HEK293 (cell line): ENCODE results near the gene KRTCAP2.

Source experiments
- CTCF ChIA-PET: fragments of 350-600 bp; formaldehyde crosslinking; extraction: SDS; loops from one replicate; lab custom pipeline; 2021; ENCODE audit warnings: antibody characterized with exemption; lab: Yijun Ruan, JAX
- POLR2A ChIA-PET: fragments of 300-600 bp; formaldehyde crosslinking; extraction: SDS; loops from one replicate; lab custom pipeline; 2020; ENCODE audit warnings: antibody characterized with exemption, inconsistent platforms; lab: Yijun Ruan, JAX
- H3K27ac ChIP-seq: fragments of 200-500 bp; sonication (Bioruptor generic); 2 replicates; pipeline ENCODE4 v1.5.1; 2014; ENCODE audit warnings: low read depth, low read length, control low read depth, inconsistent platforms; ENCODE audit errors: extremely low read depth
- H3K36me3 ChIP-seq, 2 experiments: fragments of 200-500 bp in 1 of 2; sonication (Bioruptor generic) in 1 of 2; 1 replicate in 1 of 2; 2 replicates in 1 of 2; pipeline ENCODE4 v1.5.1; 2014 to 2017; ENCODE audit warnings: inconsistent platforms in 2 of 2, low read length in 2 of 2; ENCODE audit not compliant: control insufficient read depth in 2 of 2, insufficient read depth in 1 of 2
- H3K4me1 ChIP-seq: fragments of 200-500 bp; sonication (Bioruptor generic); 2 replicates; pipeline ENCODE4 v1.5.1; 2014; ENCODE audit warnings: mild to moderate bottlenecking, low read length, inconsistent platforms; ENCODE audit not compliant: control insufficient read depth, insufficient read depth
- H3K4me3 ChIP-seq: 2 replicates; pipeline ENCODE4 v1.5.1; 2011; ENCODE audit warnings: low read depth, mild to moderate bottlenecking, control low read depth, low read length, moderate library complexity
- H3K9me3 ChIP-seq: fragments of 200-500 bp; sonication (Bioruptor generic); 2 replicates; pipeline ENCODE4 v1.5.1; 2014; ENCODE audit warnings: low read depth, low read length, inconsistent platforms; ENCODE audit not compliant: control insufficient read depth, insufficient read depth
- GLIS2 ChIP-seq: fragments of 450-650 bp; formaldehyde crosslinking; IDR thresholded peaks from 2 replicates; pipeline ENCODE4 v1.5.1; 2016; ENCODE audit warnings: missing biosample characterization, missing genetic modification characterization
- IKZF3 ChIP-seq: fragments of 450-650 bp; IDR thresholded peaks from 2 replicates; pipeline ENCODE4 v1.5.0; 2018; ENCODE audit warnings: missing biosample characterization, mild to moderate bottlenecking, missing genetic modification characterization, moderate library complexity
- KLF8 ChIP-seq: fragments of 450-650 bp; formaldehyde crosslinking; IDR thresholded peaks from 2 replicates; pipeline ENCODE4 v1.5.1; 2016; ENCODE audit warnings: missing biosample characterization, missing genetic modification characterization
- MYNN ChIP-seq: fragments of 450-650 bp; formaldehyde crosslinking; IDR thresholded peaks from 2 replicates; pipeline ENCODE4 v1.5.1; 2016; ENCODE audit warnings: missing biosample characterization, missing genetic modification characterization, borderline replicate concordance
- SCRT1 ChIP-seq: fragments of 450-650 bp; formaldehyde crosslinking; IDR thresholded peaks from 2 replicates; pipeline ENCODE4 v1.5.1; 2016; ENCODE audit warnings: missing biosample characterization, missing genetic modification characterization, borderline replicate concordance
- SCRT2 ChIP-seq: fragments of 450-650 bp; formaldehyde crosslinking; IDR thresholded peaks from 2 replicates; pipeline ENCODE4 v1.5.1; 2016; ENCODE audit warnings: missing biosample characterization, missing genetic modification characterization
- SP7 ChIP-seq: fragments of 450-650 bp; formaldehyde crosslinking; IDR thresholded peaks from 2 replicates; pipeline ENCODE4 v1.5.1; 2016; ENCODE audit warnings: missing biosample characterization, missing genetic modification characterization
- YY1 ChIP-seq: fragments of 450-650 bp; formaldehyde crosslinking; IDR thresholded peaks from 2 replicates; pipeline ENCODE4 v1.5.1; 2018; ENCODE audit warnings: missing biosample characterization, missing genetic modification characterization
- ZBTB1 ChIP-seq: fragments of 450-650 bp; formaldehyde crosslinking; IDR thresholded peaks from 2 replicates; pipeline ENCODE4 v1.5.1; 2016; ENCODE audit warnings: missing biosample characterization, missing genetic modification characterization
- ZFP69B ChIP-seq: fragments of 450-650 bp; formaldehyde crosslinking; IDR thresholded peaks from 2 replicates; pipeline ENCODE4 v1.5.1; 2016; ENCODE audit warnings: missing biosample characterization, missing genetic modification characterization
- ZNF121 ChIP-seq: fragments of 450-650 bp; formaldehyde crosslinking; IDR thresholded peaks from 2 replicates; pipeline ENCODE4 v1.5.1; 2016; ENCODE audit warnings: missing biosample characterization, missing genetic modification characterization
- ZNF169 ChIP-seq: fragments of 450-650 bp; formaldehyde crosslinking; IDR thresholded peaks from 2 replicates; pipeline ENCODE4 v1.5.1; 2016; ENCODE audit warnings: missing biosample characterization, missing genetic modification characterization
- ZNF324 ChIP-seq: fragments of 450-650 bp; formaldehyde crosslinking; IDR thresholded peaks from 2 replicates; pipeline ENCODE4 v1.5.1; 2016; ENCODE audit warnings: missing biosample characterization, missing genetic modification characterization
- ZNF473 ChIP-seq: fragments of 450-650 bp; formaldehyde crosslinking; IDR thresholded peaks from 2 replicates; pipeline ENCODE4 v1.5.1; 2017; ENCODE audit warnings: missing biosample characterization, missing genetic modification characterization
- ZNF514 ChIP-seq: fragments of 450-650 bp; formaldehyde crosslinking; IDR thresholded peaks from 2 replicates; pipeline ENCODE4 v1.5.1; 2016; ENCODE audit warnings: missing biosample characterization, missing genetic modification characterization
- ZNF624 ChIP-seq: fragments of 450-650 bp; formaldehyde crosslinking; IDR thresholded peaks from 2 replicates; pipeline ENCODE4 v1.5.1; 2017; ENCODE audit warnings: missing biosample characterization, missing genetic modification characterization
- ZNF707 ChIP-seq: fragments of 450-650 bp; formaldehyde crosslinking; IDR thresholded peaks from 2 replicates; pipeline ENCODE4 v1.5.1; 2016; ENCODE audit warnings: missing biosample characterization, missing genetic modification characterization
- ZNF76 ChIP-seq: fragments of 450-650 bp; formaldehyde crosslinking; IDR thresholded peaks from 2 replicates; pipeline ENCODE4; 2016; ENCODE audit warnings: low read depth, missing biosample characterization, missing genetic modification characterization, borderline replicate concordance
- ZXDB ChIP-seq: fragments of 450-650 bp; formaldehyde crosslinking; IDR thresholded peaks from 2 replicates; pipeline ENCODE4 v1.5.1; 2016; ENCODE audit warnings: missing biosample characterization, missing genetic modification characterization
- TF ChIP-seq, protein P1 (sequence below): fragments of 450-650 bp; formaldehyde crosslinking; conservative IDR thresholded peaks from 2 replicates; pipeline ENCODE4 v1.5.1; 2016; ENCODE audit warnings: low read depth, missing biosample characterization, missing genetic modification characterization
- TF ChIP-seq, protein P2 (sequence below): fragments of 450-650 bp; formaldehyde crosslinking; IDR thresholded peaks from 2 replicates; pipeline ENCODE4 v1.5.1; 2016; ENCODE audit warnings: missing biosample characterization, missing genetic modification characterization

Gene KRTCAP2

DNA sequence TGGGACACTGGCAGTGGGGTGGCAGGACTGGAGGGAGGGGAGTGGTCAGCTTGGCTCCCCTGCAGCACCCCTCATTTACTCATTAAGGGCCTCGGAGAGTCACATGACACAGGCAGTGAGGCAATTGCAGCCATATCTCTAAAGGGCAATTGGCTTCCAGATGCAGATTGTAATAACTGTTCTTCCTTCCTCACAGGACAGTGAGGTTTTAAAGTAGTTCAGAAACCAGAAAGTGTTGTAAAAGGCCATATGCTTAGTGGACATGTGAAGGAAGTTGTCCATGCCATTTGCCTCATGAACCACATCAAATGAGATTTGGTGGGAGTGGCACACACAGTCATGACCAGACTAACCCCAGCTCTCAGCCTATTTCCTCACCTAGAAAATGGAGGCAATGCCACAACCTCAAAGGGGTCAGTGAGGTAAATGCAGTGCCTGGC, 46.5 kb upstream of the KRTCAP2 start:
- Histone ChIP-seq H3K36me3 (peaks cover 0 to 19% of the 10 kb centered on the region in 2 experiments; a peak in 1 of 3 replicates), H3K4me1 (no peaks in the 10 kb centered on the region), H3K9me3 (no peaks in the 10 kb centered on the region), H3K27ac (no peak overlapping the region), H3K4me3 (no peak overlapping the region)
- TF ChIP-seq SCRT2 (0 out of 2 replicates have a peak, but pooled peaks have one; percentile 49), ZBTB1 (no peak), ZNF707 (tag by site-specific recombination) (no peak), GLIS2 (tag by site-specific recombination) (peak; percentile 52; the same call in 1 of the 2 replicates), YY1 (tag by site-specific recombination) (peak; percentile 80), ZNF514 (no peak)
- TF ChIP-seq, protein P1, sequence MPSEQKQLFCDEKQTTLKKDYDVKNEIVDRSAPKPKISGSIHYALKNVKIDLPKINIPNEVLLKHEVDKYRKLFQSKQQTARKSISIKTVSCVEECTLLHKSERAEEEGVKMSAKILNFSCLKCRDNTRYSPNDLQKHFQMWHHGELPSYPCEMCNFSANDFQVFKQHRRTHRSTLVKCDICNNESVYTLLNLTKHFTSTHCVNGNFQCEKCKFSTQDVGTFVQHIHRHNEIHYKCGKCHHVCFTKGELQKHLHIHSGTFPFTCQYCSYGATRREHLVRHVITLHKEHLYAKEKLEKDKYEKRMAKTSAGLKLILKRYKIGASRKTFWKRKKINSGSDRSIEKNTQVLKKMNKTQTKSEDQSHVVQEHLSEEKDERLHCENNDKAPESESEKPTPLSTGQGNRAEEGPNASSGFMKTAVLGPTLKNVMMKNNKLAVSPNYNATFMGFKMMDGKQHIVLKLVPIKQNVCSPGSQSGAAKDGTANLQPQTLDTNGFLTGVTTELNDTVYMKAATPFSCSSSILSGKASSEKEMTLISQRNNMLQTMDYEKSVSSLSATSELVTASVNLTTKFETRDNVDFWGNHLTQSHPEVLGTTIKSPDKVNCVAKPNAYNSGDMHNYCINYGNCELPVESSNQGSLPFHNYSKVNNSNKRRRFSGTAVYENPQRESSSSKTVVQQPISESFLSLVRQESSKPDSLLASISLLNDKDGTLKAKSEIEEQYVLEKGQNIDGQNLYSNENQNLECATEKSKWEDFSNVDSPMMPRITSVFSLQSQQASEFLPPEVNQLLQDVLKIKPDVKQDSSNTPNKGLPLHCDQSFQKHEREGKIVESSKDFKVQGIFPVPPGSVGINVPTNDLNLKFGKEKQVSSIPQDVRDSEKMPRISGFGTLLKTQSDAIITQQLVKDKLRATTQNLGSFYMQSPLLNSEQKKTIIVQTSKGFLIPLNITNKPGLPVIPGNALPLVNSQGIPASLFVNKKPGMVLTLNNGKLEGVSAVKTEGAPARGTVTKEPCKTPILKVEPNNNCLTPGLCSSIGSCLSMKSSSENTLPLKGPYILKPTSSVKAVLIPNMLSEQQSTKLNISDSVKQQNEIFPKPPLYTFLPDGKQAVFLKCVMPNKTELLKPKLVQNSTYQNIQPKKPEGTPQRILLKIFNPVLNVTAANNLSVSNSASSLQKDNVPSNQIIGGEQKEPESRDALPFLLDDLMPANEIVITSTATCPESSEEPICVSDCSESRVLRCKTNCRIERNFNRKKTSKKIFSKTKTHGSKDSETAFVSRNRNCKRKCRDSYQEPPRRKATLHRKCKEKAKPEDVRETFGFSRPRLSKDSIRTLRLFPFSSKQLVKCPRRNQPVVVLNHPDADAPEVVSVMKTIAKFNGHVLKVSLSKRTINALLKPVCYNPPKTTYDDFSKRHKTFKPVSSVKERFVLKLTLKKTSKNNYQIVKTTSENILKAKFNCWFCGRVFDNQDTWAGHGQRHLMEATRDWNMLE: 0 out of 2 replicates have a peak, but pooled peaks have one; percentile 14
- ChIA-PET CTCF (interaction anchor here (1.2 to 1.9 kb wide), 2 partner anchors 13 to 31 kb away, joined by 4 to 5 read pairs; no protein-coding TSS in a partner anchor), POLR2A (no interaction called here)

DNA sequence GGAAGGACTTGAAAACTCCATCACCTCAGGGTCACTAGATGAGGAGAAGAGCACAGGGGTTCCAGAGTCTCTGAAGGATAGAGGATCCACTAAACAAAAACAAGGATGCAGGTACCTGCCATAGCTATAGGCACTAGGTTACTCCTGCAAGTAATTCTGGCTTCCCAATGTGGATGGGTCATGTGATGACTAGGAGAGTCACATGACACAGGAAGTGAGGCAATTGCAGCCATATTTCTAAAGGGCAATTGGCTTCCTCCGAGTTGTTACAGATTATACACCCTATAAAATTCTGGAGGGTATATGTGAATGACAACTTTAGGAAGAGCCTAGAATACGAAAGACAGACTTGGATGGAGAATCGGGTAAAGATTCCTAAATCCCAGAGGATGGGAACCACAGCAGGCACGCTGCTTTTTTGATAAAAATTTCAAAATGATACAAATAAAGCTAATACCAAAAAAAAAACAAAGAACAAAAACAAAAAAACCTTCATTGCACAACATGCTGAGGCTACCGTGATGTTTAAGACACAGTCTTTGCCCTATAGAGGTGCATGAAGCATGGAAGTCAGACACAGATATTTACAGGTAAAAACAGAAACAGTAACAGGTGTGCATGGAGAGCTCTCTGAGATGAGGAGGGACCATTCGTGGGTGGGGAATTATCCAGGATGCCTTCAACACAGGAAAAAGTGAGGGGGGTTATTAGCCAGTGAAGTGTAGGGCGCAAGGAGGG, 45.9 kb upstream of the KRTCAP2 start:
- H3K27ac ChIP-seq: no peak overlapping the region
- CTCF ChIA-PET: interaction anchor here (0.6 to 1.9 kb wide), 3 partner anchors 12 to 796 kb away, joined by 3 to 5 read pairs (median 4); no protein-coding TSS in a partner anchor
- POLR2A ChIA-PET: interaction anchor here (0.9 to 1.0 kb wide), 2 partner anchors 12 to 25 kb away, joined by 3 to 5 read pairs; no protein-coding TSS in a partner anchor
- TF ChIP-seq ZFP69B (no peak), ZNF76 (tag by site-specific recombination) (peak; percentile 39; the same call in 1 of the 2 replicates), YY1 (tag by site-specific recombination) (peak; percentile 93), SP7 (tag by site-specific recombination) (0 out of 2 replicates have a peak, but pooled peaks have one; percentile 18), KLF8 (tag by site-specific recombination) (peak; percentile 40; the same call in 1 of the 2 replicates), ZNF324 (tag by site-specific recombination) (no peak), SCRT1 (tag by site-specific recombination) (peak; percentile 88), ZNF121 (tag by site-specific recombination) (no peak), SCRT2 (peak; percentile 94), IKZF3 (tag by site-specific recombination) (peak; percentile 61; the same call in 1 of the 2 replicates), ZXDB (tag by site-specific recombination) (peak; percentile 59; the same call in 1 of the 2 replicates), ZNF473 (tag by site-specific recombination) (no peak), ZNF169 (tag by site-specific recombination) (no peak), ZNF624 (tag by site-specific recombination) (no peak), MYNN (no peak)
- TF ChIP-seq, protein P2, sequence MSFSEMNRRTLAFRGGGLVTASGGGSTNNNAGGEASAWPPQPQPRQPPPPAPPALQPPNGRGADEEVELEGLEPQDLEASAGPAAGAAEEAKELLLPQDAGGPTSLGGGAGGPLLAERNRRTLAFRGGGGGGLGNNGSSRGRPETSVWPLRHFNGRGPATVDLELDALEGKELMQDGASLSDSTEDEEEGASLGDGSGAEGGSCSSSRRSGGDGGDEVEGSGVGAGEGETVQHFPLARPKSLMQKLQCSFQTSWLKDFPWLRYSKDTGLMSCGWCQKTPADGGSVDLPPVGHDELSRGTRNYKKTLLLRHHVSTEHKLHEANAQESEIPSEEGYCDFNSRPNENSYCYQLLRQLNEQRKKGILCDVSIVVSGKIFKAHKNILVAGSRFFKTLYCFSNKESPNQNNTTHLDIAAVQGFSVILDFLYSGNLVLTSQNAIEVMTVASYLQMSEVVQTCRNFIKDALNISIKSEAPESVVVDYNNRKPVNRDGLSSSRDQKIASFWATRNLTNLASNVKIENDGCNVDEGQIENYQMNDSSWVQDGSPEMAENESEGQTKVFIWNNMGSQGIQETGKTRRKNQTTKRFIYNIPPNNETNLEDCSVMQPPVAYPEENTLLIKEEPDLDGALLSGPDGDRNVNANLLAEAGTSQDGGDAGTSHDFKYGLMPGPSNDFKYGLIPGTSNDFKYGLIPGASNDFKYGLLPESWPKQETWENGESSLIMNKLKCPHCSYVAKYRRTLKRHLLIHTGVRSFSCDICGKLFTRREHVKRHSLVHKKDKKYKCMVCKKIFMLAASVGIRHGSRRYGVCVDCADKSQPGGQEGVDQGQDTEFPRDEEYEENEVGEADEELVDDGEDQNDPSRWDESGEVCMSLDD (tag by site-specific recombination): 0 out of 2 replicates have a peak, but pooled peaks have one; percentile 63
- TF ChIP-seq, protein P1: peak; percentile 59; the same call in 1 of the 2 replicates

More for the DNA sequence above, 45.9 kb upstream of the KRTCAP2 start:
- no peaks in the 10 kb centered on the region for H3K9me3 ChIP-seq
- H3K4me3 ChIP-seq: no peak overlapping the region
- no peaks in the 10 kb centered on the region for H3K4me1 ChIP-seq
- H3K36me3 ChIP-seq: peaks cover 0 to 19% of the 10 kb centered on the region in 2 experiments; a peak in 1 of 3 replicates
